HepG2 (cell line): ENCODE measurements around the gene HDLBP. TPM values are rescaled to one million over a fixed set of nuclear protein-coding genes. Genes with fewer than 3 reads are reported as not detected.

Experiments
- ATAC-seq: fragments of 200-7000 bp; cut with Tn5 transposase; 3 replicates; pipeline ENCODE4 v1.9.1; 2020; ENCODE audit warnings: mild to moderate bottlenecking, moderate library complexity
- BruUV-seq: library from RNA; stranded (reverse); fragments of 400-500 nt; replicated peaks from 2 replicates; lab custom pipeline; 2021; lab: Mats Ljungman, UMichigan
- CTCF ChIA-PET: fragments of 300-600 bp; formaldehyde crosslinking; extraction: SDS; loops from one replicate; lab custom pipeline; 2021; ENCODE audit warnings: low total read pairs, inconsistent platforms, low intra/inter-chr PET ratio; lab: Yijun Ruan, JAX
- POLR2A ChIA-PET: fragments of 350-600 bp; sonication (Branson Sonifier 250); formaldehyde crosslinking; loops from one replicate; lab custom pipeline; 2020; ENCODE audit warnings: antibody characterized with exemption, inconsistent platforms; lab: Yijun Ruan, JAX
- DNase-seq: peaks from one replicate; pipeline ENCODE4 v3.0.0-alpha.2; 2015; ENCODE audit warnings: low spot score
- FAIRE-seq: peaks from 3 replicates; lab custom pipeline; 2011; peaks lifted over from hg19 to GRCh38; lab: Jason Lieb, UNC
- H2AFZ ChIP-seq: one replicate; pipeline ENCODE4 v1.6.1; 2011; ENCODE audit warnings: low read length, inconsistent platforms
- H3K27ac ChIP-seq: fragments of 300-600 bp; 3 replicates; pipeline ENCODE4 v1.8.0; 2011; ENCODE audit warnings: mixed run types, mild to moderate bottlenecking, mixed read lengths, low read length, inconsistent platforms; ENCODE audit not compliant: insufficient read depth; ENCODE audit errors: extremely low read length
- H3K27me3 ChIP-seq, 2 experiments: fragments of 200-600 bp in 1 of 2; 2 replicates in 1 of 2; 3 replicates in 1 of 2; pipeline versions ENCODE4 v1.6.0 to v1.8.0; 2011; ENCODE audit warnings: low read length in 2 of 2, mild to moderate bottlenecking in 2 of 2, moderate library complexity in 2 of 2, inconsistent platforms in 1 of 2; ENCODE audit not compliant: insufficient read depth in 2 of 2, control insufficient read depth in 1 of 2
- H3K36me3 ChIP-seq, 2 experiments: fragments of 200-600 bp in 1 of 2; replicated peaks in 1 of 2; 2 replicates in 1 of 2; 3 replicates in 1 of 2; pipeline versions ENCODE4 v1.5.1 to v1.8.0; 2011; ENCODE audit warnings: low read length in 2 of 2, inconsistent platforms in 1 of 2; ENCODE audit not compliant: insufficient read depth in 2 of 2, control insufficient read depth in 1 of 2
- H3K4me1 ChIP-seq: 2 replicates; pipeline ENCODE4 v1.5.1; 2012; ENCODE audit warnings: low read length, inconsistent platforms; ENCODE audit not compliant: insufficient read depth
- H3K4me2 ChIP-seq: 2 replicates; pipeline ENCODE4 v1.6.0; 2011; ENCODE audit warnings: low read depth, low read length, inconsistent platforms
- H3K4me3 ChIP-seq, 3 experiments: fragments of 200-600 bp in 1 of 3; sonication (generic), shearing (Covaris generic) in 1 of 3; replicated peaks in 1 of 3; 2 replicates each; pipeline ENCODE4 v1.5.1; 2011 to 2016; ENCODE audit warnings: low read length in 3 of 3, inconsistent platforms in 2 of 3, low read depth in 2 of 3, mild to moderate bottlenecking in 2 of 3, control low read depth in 1 of 3, mixed read lengths in 1 of 3; ENCODE audit not compliant: insufficient read depth in 1 of 3
- H3K79me2 ChIP-seq: one replicate; pipeline ENCODE4 v1.6.1; 2011; ENCODE audit warnings: low read length, inconsistent platforms; ENCODE audit not compliant: insufficient read depth
- H3K9ac ChIP-seq: 2 replicates; pipeline ENCODE4 v1.6.0; 2011; ENCODE audit warnings: mild to moderate bottlenecking, low read depth, low read length, inconsistent platforms; ENCODE audit not compliant: insufficient read depth
- H3K9me3 ChIP-seq: 2 replicates; pipeline ENCODE4 v1.5.1; 2012; ENCODE audit warnings: mild to moderate bottlenecking, low read length
- H4K20me1 ChIP-seq: 2 replicates; pipeline ENCODE4 v1.6.0; 2011; ENCODE audit warnings: inconsistent platforms, mild to moderate bottlenecking, low read length, moderate library complexity; ENCODE audit not compliant: insufficient read depth
- IKZF5 ChIP-seq: IDR thresholded peaks from 2 replicates; pipeline ENCODE4 v1.6.1; 2018; ENCODE audit warnings: missing genetic modification reagents, mild to moderate bottlenecking, missing compliant biosample characterization
- ZNF407 ChIP-seq: sonication (generic); formaldehyde crosslinking; IDR thresholded peaks from one replicate; pipeline ENCODE4 v1.5.1; 2020; ENCODE audit warnings: mild to moderate bottlenecking, missing genetic modification reagents; ENCODE audit errors: not compliant biosample characterization
- WGBS: methylation state at CpG from one replicate; pipeline ENCODE4 v1.1.6; 2017; ENCODE audit warnings: low lambda C conversion rate; 5-methylcytosine and 5-hydroxymethylcytosine counted together
- in situ Hi-C: cut with HindIII; loops from 2 replicates; pipeline ENCODE4 v1.10.0; 2017; ENCODE audit warnings: low pct_unique_long_range_greater_than_20kb; ENCODE audit not compliant: extremely low pct_ligation_motif_present
- intact Hi-C: fragments of 100-400 bp; cut with micrococcal nuclease; formaldehyde crosslinking; loops from one replicate; pipeline ENCODE4 v1.10.0; 2022; ENCODE audit not compliant: unreplicated experiment
- polyA plus RNA-seq, 8 experiments: library from polyadenylated mRNA; depleted of rRNA in 3 of 8; stranded (reverse) in 7 of 8; unstranded in 1 of 8; fragments of >200 nt; fragmentation: Illumina TruSeq in 4 of 8; extraction: Trizol in 4 of 8; gene quantifications; 2 replicates each; pipeline versions ENCODE4 v1.2.1 to v1.2.3, GENCODE V29; 2011 to 2016; ENCODE audit warnings: low read depth in 4 of 8, missing spikeins in 1 of 8, mixed read lengths in 1 of 8; ENCODE audit not compliant: insufficient read depth in 1 of 8
- total RNA-seq, 5 experiments: library from RNA; depleted of rRNA; stranded (reverse); fragments of >200 nt; fragmentation: Illumina TruSeq; extraction: Trizol; gene quantifications; 2 replicates each; pipeline ENCODE4 v1.2.3, GENCODE V29; 2016; ENCODE audit warnings: low read depth in 1 of 5

The HDLBP gene
- total and polyA plus RNA-seq, 2 of the 13 experiments (the other 11 are each of a cell fraction or from before 2014, with no cell fraction given), result 464 to 707 TPM

GRCh38 chr2:241309684-241310117, 5.8 kb downstream of the HDLBP start:
- Histone ChIP-seq H3K9ac (no peak overlapping the region), H3K4me2 (no peak overlapping the region), H3K36me3 (peaks cover 0 to 5% of the 10 kb centered on the region in 2 experiments; a peak in 4 of 5 replicates), H3K27ac (peak overlapping the region; percentile 4), H3K4me1 (peaks cover 82% of the 10 kb centered on the region), H3K4me3 (no peak overlapping the region), H2AFZ (no peak overlapping the region), H3K27me3 (no peaks in the 10 kb centered on the region; a peak in 1 of 5 replicates), H4K20me1 (peaks cover 40% of the 10 kb centered on the region), H3K79me2 (peaks cover 100% of the 10 kb centered on the region), H3K9me3 (no peaks in the 10 kb centered on the region)
- in situ Hi-C loops (no loop called here), intact Hi-C loops (no loop called here)
- no TSS peak for BruUV-seq
- DNase-seq (no peak), FAIRE-seq (no peak), ATAC-seq (no peak; the same call in 2 of the 3 replicates)
- ChIA-PET POLR2A (no interaction called here), CTCF (no interaction called here)
- TF ChIP-seq IKZF5 (CRISPR knock-in tag), result no peak
- no peak for TF ChIP-seq ZNF407
- 85% methylated on average over 2 of the region's 2 CpGs for WGBS
